ENCODE results near the gene HDGF.
A peak's percentile ranks its signal among the peaks of the same experiment; 100 is the strongest.

Gene HDGF

GRCh38 chr1:156714830-156715229 lies 36.6 kb downstream of the HDGF start:
- no peak for DNase-seq

DNA sequence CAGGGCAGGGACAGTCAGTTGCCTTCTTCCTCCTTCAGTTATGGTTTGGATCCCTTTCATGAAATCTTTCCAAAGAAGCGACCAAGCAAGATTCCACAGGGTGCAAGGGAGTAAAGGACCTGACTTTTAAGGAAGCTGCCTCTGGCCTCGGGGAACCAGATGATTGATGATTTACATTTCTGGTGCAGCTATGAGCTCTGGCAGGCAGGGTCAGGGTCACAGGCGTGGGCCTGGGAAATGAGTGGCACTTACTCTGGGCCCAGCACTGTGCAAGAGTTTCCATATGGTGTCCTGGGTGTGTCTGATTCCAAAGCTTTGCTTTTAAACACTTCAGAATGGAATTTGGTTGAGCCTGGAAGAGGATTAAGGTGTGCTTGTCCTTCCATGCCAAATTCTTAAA lies 38.8 kb downstream of the HDGF start:
- DNase-seq = no peak

- no peak for DNase-seq
These were observed 40.3 kb downstream of the HDGF start for GRCh38 chr1:156711011-156711817.

- peak; percentile 66 for DNase-seq
These were observed 41.6 kb downstream of the HDGF start for GRCh38 chr1:156709757-156710489.

DNA sequence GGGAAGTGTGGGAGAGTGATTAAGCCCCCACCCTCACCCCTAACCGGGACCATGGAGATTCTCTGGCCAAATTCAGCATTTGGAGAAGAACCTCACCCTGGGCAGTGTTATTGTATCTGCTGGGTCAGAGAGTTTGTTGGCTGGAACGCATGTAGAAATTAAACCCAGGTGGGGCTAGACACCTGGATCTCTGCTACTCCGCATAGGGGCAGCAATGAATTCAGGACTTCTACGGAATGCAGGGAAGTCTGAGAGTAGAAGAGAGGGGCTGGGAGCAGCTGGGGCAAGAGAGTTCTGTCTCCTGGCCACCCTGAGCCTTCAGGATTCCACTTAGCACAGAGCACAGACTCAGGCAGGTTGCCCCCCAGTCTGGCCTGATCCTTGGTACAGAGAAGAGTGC lies 42.4 kb downstream of the HDGF start:
- no peak for DNase-seq

- DNase-seq = no peak
These were observed 43.2 kb downstream of the HDGF start for GRCh38 chr1:156708218-156708661.

GRCh38 chr1:156707417-156708217 lies 43.9 kb downstream of the HDGF start:
- DNase-seq = no peak

DNA sequence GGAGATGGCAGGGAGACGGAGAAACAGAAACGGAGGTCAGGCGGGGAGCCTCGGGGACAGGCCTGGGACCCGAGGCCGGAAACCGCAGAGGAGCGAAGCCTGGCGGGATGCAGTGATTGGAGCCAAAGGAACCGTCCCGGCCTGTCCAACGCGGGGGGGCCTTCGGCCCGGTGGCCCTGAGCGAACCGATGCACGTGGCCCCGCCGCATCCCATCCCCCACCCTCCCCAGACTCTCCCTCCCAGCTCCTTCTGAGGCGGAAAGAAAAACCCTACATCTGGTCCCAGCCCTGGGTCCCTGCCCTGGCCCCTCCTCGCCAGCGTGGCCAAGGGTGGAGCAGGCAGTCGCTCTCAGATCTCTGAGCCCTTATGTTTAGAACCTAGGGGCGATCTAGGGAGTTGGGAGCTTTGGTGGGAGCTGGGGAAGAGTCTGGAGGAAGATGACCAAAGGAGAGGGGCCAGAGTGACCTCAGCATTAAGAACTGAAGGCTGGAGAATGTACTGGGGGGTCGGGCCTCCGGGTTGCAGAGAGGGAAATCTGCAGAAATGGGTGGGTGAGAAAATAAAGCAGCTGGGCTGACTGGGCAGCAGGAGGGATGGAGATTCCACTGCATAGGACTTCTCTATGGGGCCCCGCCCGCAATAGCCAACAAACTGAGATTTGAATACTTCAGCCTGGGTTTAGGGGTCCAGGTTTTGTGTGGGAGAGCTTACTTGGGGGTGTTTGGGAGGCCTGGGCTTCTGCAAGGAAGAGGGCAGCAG lies 44.6 kb downstream of the HDGF start:
- no peak for DNase-seq

DNA sequence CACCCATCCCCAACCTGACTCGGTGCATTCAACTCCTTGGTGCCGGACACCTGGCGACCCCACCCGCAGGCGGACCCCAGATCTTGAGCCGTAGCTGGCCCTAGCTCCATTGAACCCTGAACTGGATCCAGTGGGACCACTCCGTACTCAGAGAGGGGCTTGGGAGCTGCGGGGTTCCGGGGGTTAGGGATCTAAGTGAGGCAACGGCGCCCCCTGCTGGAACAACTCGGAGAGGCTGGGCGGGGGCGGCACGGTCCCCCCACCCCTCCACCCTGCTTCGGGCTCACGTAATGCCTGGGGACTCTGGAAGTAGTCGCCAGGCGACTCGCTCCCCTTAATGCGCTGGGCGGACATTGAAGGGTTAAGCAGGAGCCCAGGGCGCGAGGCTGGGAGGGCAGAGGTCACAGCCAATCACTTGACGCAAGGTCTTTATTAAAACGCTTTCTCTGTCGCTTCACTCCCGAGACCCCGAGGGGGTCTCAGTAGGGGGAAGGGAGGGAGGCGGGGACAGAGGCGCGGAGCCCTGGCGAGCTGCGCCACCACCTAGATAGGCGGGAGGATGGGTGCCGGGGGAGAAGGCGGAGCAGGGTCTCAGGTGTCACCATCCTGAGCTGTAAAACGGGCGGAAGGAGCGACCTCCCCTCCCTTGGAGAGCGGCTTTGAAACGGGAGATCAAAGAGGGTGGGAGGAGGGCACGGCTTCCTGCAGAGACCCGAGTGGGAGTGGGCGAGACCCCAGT lies 45.4 kb downstream of the HDGF start:
- DNase-seq = peak; percentile 44

DNA sequence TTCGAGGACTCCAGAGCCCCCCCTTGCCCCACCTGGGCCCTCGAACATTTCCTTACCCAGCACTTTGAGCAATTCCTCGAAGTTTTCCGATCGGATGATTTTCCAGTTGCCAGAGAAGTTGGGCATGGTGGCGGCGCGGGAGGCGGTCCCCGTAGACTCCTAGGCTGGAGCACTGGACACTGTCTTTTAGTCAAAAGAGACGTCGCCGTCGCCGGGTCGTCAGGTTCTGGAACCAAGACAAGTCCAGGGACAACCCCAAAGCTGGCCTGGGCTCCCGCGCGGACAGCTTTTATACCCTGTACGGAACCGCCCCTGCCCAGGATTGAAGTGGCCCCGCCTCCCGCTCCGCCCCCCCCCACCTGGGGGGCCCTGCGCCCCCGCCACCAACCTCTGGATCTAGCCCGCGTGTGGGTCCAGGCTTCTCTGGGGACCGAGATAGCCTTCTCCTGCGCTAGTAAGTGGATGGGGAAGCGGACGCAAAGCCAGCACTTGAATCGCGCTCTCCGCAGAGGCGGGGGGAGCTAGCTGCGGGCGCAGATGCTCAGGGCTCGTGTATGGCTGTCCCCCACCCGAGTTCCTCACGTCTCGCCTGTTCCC lies 46.1 kb downstream of the HDGF start, which contains the start of gene CRABP2:
Gene CRABP2, minus strand, starts transcription at position 263 of the 597 bp plus-strand sequence. Its CDS starts 137 bp downstream, at position 126.
- DNase-seq = no peak

DNA sequence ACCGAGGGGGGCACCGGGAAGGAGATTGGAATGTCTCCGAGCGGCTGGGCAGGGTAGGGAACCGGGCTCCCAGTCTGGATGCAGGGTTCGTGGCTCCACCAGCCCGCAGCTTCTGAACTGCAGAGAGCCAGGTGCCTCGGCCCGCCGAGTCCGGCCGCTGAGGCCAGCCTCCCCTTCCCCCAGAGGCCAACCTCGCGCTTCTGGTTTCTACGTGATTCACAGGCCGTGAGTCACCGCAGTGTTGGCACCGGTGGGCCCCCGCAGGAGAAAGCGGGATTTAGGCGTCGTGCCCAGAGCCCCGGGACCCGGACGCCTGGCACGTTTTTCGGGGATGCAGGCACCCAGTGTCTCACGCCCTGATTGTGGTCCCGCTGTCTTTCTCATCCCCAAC lies 46.5 kb downstream of the HDGF start:
- peak; percentile 72 for DNase-seq

- no peak for DNase-seq
These were observed 47.2 kb downstream of the HDGF start for GRCh38 chr1:156704166-156704711.

DNA sequence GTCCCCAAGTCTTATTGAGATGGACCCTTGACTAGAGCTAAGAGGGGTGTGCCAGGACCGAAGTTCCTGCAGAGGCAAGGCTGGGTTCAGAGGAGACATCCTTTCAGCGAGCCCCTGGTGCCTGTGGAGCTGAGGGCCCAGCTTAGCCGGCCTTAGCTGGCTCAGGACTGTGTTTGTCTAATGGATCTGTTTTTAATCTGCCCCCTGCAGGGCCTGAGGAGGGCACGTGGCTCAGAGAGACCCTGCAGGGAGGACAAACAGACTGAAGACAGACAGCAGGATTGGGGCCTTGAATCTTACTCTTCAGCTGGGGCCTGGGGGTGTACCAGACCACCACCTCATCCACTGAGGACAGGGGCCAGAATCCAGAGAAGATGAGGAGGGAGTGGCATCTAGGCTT lies 47.7 kb downstream of the HDGF start:
- no peak for DNase-seq

- no peak for DNase-seq
These were observed 48.1 kb downstream of the HDGF start for GRCh38 chr1:156703336-156703735.

DNA sequence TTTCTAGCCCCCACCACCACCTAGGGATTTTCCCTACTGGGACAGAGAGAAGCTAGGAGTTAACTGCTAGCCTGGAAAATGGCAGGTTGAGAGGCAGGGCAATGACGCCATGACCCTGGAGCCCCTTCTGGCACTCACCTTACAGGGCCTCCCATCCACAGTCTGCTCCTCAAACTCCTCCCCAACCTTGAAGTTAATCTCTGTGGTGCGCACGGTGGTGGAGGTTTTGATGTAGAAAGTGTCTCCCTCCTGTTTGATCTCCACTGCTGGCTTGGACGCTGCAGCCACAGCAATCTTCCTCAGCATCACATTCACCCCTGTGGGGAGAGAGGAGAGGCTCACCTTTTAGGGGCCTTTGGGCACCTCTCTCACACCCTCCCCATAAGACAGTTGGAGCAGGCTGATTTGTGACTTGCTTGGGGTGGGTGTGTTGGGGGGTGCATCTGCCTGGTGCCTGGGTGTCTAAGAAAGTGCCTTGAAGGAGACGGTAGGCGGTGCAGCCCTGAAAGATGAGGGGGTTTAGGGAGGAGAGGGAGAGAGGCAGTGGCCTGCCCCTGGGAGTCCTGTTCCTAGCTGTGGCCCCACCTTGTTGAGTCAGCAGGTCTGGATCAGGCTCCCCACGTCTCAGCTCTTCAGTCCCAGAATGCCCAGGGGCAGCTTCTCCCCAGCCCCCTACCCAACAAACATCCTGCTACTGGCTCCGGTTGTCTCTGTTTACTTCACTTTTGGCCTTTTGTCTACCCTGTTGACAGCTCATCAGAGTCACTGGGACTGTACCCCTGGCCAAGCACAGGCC lies 50.5 kb downstream of the HDGF start:
- no peak for DNase-seq

DNA sequence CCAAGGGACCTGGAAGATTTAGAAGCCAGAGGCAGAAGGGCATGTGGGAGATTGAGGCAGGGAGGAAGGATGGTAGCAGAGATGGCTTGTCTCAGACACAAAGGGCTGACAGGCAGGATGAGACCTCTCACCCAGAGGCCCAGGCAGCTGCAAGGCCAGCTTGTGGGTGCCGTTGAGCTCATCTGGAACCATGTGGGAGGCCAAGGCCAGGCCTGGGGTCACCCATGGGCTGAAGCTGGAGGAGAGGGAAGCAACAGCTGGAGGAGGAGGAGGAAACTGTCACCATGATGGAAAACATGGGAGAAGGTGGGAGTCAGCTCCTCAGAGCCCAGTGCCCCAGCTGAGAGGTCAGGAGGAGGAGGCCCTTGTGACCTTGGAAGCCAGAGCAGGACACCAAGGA lies 52.5 kb downstream of the HDGF start:
- DNase-seq = no peak

DNA sequence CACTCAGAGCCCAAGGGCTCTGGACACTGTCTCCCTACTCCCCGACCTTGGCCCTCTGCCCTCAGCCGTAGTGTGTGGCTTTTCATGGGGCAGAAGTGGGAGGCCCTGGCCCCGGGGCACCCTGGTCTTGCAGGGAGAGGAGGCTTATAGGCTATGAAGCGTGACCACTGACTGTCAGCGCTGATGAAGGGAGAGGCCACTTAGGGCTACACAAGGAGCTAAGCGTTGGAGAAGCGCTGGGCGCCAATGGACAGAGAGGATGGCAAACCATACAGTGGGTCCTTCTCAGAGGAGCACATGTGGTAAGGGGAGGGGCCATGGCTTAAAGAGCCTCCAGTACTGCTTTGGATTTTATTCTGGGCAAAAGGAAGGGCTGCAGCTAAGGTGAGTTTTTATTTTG lies 54.0 kb downstream of the HDGF start:
- DNase-seq = no peak

- no peak for DNase-seq
These were observed 54.7 kb downstream of the HDGF start for GRCh38 chr1:156696755-156697154.

- DNase-seq = no peak
These were observed 56.8 kb downstream of the HDGF start for GRCh38 chr1:156694690-156694962.

DNA sequence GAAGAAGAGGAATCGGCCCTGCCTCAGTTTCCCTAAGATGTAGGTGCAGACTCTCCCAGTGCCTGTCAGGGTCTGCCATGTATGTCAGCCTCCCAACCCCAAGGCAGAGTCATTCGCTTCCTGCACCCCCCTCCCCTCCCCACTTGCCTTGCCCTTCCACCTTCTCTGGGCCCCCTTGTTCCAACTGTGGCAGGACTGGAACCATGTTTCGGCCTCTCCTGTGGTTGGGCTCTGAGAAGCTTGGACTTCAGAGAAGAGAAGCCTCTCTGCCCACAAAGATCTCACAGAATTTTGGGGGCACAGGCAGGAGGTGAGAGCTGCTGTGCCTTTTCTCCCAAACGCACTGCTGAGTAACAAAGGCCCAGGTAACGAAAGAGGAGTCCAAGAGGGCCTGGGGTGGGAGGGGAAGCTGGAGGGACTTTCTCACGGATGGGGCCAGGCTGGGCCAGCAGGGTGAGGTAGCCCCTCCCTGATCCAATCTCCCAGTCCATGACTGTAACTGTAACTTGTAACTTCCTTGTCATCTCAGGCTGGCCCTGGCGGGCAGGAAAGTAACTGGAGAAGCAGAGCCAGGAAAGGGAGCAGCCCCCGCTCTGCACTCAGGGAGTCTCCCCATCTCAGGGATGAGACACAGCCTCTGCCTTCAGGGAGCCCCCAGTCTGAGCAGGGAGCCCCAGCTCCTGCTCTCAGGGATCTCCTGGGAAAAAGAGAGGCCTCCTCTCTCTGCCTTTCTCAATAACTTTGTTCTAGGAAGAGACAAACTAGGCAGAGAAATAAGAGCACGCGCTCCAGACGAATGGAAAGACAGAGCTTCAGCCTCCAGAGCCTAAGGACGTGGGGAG lies 57.4 kb downstream of the HDGF start:
- DNase-seq = no peak

Measured in amniotic stem cell (primary cell).